Fibroblast of lung (primary cell): Measurements from ENCODE around the gene DOHH.

Experiments
- EZH2 ChIP-seq: IDR thresholded peaks from 2 replicates; pipeline ENCODE4 v1.5.1; 2012; ENCODE audit warnings: low read length, control low read depth, mild to moderate bottlenecking; ENCODE audit errors: missing control alignments
- TF ChIP-seq, protein P1 (sequence below), 2 donors: IDR thresholded peaks in 1 of 2; conservative IDR thresholded peaks in 1 of 2; 1 replicate in 1 of 2; 2 replicates in 1 of 2; pipeline ENCODE4 v1.5.1; 2011 to 2012; ENCODE audit warnings: low read length in 2 of 2, control low read depth in 1 of 2, inconsistent platforms in 1 of 2, low read depth in 1 of 2, mild to moderate bottlenecking in 1 of 2

GRCh38 chr19:3496392-3497273, 3.8 kb downstream of the DOHH start:
- TF ChIP-seq, protein P1, sequence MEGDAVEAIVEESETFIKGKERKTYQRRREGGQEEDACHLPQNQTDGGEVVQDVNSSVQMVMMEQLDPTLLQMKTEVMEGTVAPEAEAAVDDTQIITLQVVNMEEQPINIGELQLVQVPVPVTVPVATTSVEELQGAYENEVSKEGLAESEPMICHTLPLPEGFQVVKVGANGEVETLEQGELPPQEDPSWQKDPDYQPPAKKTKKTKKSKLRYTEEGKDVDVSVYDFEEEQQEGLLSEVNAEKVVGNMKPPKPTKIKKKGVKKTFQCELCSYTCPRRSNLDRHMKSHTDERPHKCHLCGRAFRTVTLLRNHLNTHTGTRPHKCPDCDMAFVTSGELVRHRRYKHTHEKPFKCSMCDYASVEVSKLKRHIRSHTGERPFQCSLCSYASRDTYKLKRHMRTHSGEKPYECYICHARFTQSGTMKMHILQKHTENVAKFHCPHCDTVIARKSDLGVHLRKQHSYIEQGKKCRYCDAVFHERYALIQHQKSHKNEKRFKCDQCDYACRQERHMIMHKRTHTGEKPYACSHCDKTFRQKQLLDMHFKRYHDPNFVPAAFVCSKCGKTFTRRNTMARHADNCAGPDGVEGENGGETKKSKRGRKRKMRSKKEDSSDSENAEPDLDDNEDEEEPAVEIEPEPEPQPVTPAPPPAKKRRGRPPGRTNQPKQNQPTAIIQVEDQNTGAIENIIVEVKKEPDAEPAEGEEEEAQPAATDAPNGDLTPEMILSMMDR (conservative IDR thresholded peaks at IDR 0.05 in 1 of 2, IDR thresholded peaks at IDR 0.05 in 1 of 2; ENCODE audit: low read depth in 1 of 2, low read length in 2 of 2): no peak
- no peak for TF ChIP-seq EZH2
